H1 (cell line): ENCODE results near the gene SLC1A3. TPM values are rescaled to one million over a fixed set of nuclear protein-coding genes. Genes with fewer than 3 reads are reported as not detected.

Experiments used
- CTCF ChIA-PET: fragments of 300-600 bp; sonication (Branson Sonifier 250); formaldehyde crosslinking; loops from one replicate; lab custom pipeline; 2021; ENCODE audit not compliant: partially characterized antibody; lab: Charles Lee
- POLR2A ChIA-PET: fragments of 300-600 bp; sonication (Branson Sonifier 250); formaldehyde crosslinking; loops from one replicate; lab custom pipeline; 2021; ENCODE audit warnings: inconsistent platforms; ENCODE audit not compliant: partially characterized antibody; lab: Charles Lee
- DNase-seq, 2 experiments: peaks; one replicate each; pipeline versions ENCODE4 v3.0.0 to v3.0.0-alpha.2; 2010 to 2022; ENCODE audit warnings: low spot score in 2 of 2, low read depth in 1 of 2, mixed read lengths in 1 of 2
- FAIRE-seq: peaks from 2 replicates; lab custom pipeline; 2011; peaks lifted over from hg19 to GRCh38; lab: Jason Lieb, UNC
- H2AFZ ChIP-seq: 2 replicates; pipeline ENCODE4 v1.8.1; 2012; ENCODE audit warnings: low read length, inconsistent platforms
- H2AK5ac ChIP-seq: 2 replicates; pipeline ENCODE4 v1.6.1; 2013; ENCODE audit warnings: low read depth, low read length
- H2BK120ac ChIP-seq: replicated peaks from 2 replicates; pipeline ENCODE3; 2013; ENCODE audit warnings: low read depth, low read length, inconsistent platforms
- H2BK12ac ChIP-seq: 2 replicates; pipeline ENCODE4 v1.6.1; 2013; ENCODE audit warnings: low read depth, low read length
- H2BK15ac ChIP-seq: 2 replicates; pipeline ENCODE4 v1.6.1; 2013; ENCODE audit warnings: low read length
- H2BK20ac ChIP-seq: 2 replicates; pipeline ENCODE4 v1.6.1; 2013; ENCODE audit warnings: low read length
- H2BK5ac ChIP-seq: 2 replicates; pipeline ENCODE4 v1.6.1; 2013; ENCODE audit warnings: low read depth, low read length
- H3K14ac ChIP-seq: 2 replicates; pipeline ENCODE4 v1.6.1; 2013; ENCODE audit warnings: inconsistent platforms; ENCODE audit not compliant: insufficient read length
- H3K18ac ChIP-seq: 2 replicates; pipeline ENCODE4 v1.6.1; 2013; ENCODE audit warnings: low read length; ENCODE audit errors: extremely low read depth
- H3K23ac ChIP-seq: 2 replicates; pipeline ENCODE4 v1.6.1; 2013; ENCODE audit warnings: inconsistent platforms; ENCODE audit not compliant: insufficient read length
- H3K23me2 ChIP-seq: 2 replicates; pipeline ENCODE4 v1.6.1; 2013; ENCODE audit warnings: low read depth, low read length
- H3K27ac ChIP-seq: 2 replicates; pipeline ENCODE4 v1.6.1; 2011; ENCODE audit warnings: low read depth, low read length, inconsistent platforms
- H3K27me3 ChIP-seq, 4 experiments: replicated peaks in 1 of 4; 1 replicate in 1 of 4; 2 replicates in 3 of 4; pipeline versions ENCODE4 v1.6.1 to v1.8.1; 2011 to 2013; ENCODE audit warnings: low read length in 3 of 4, mild to moderate bottlenecking in 3 of 4, inconsistent platforms in 2 of 4, mixed read lengths in 2 of 4, moderate library complexity in 1 of 4; ENCODE audit not compliant: control insufficient read depth in 3 of 4, insufficient read depth in 3 of 4; ENCODE audit errors: extremely low read depth in 1 of 4
- H3K36me3 ChIP-seq, 4 experiments: 2 replicates each; pipeline versions ENCODE4 v1.6.1 to v1.8.1; 2011 to 2013; ENCODE audit warnings: mild to moderate bottlenecking in 4 of 4, low read length in 3 of 4, moderate library complexity in 2 of 4, control low read depth in 1 of 4, inconsistent platforms in 1 of 4; ENCODE audit not compliant: insufficient read depth in 4 of 4, control insufficient read depth in 2 of 4
- H3K4ac ChIP-seq: replicated peaks from 2 replicates; pipeline ENCODE3; 2013; ENCODE audit warnings: low read length, low read depth, mixed read lengths, inconsistent platforms; ENCODE audit not compliant: insufficient read length
- H3K4me1 ChIP-seq, 4 experiments: replicated peaks in 1 of 4; 1 replicate in 1 of 4; 2 replicates in 3 of 4; pipeline versions ENCODE4 v1.6.1 to v1.8.1; 2011 to 2013; ENCODE audit warnings: low read length in 3 of 4, inconsistent platforms in 2 of 4, mixed read lengths in 1 of 4; ENCODE audit not compliant: insufficient read depth in 4 of 4, control insufficient read depth in 3 of 4
- H3K4me2 ChIP-seq, 2 experiments: 2 replicates each; pipeline versions ENCODE4 v1.6.1 to v1.8.1; 2011 to 2013; ENCODE audit warnings: low read depth in 2 of 2, low read length in 2 of 2, control low read depth in 1 of 2, inconsistent platforms in 1 of 2, mild to moderate bottlenecking in 1 of 2; ENCODE audit not compliant: insufficient read depth in 1 of 2
- H3K4me3 ChIP-seq, 4 experiments: fragments of 200-600, 300-600 bp in 1 of 4; sonication (generic), shearing (Covaris generic), sonication (Bioruptor Twin) in 1 of 4; 2 replicates each; pipeline versions ENCODE4 v1.5.1 to v1.8.1; 2011 to 2016; ENCODE audit warnings: low read length in 4 of 4, low read depth in 3 of 4, control low read depth in 2 of 4, inconsistent platforms in 2 of 4, mild to moderate bottlenecking in 2 of 4, mixed read lengths in 1 of 4, moderate library complexity in 1 of 4; ENCODE audit not compliant: insufficient read depth in 2 of 4; ENCODE audit errors: extremely low read depth in 1 of 4
- H3K56ac ChIP-seq: replicated peaks from 2 replicates; pipeline ENCODE3; 2013; ENCODE audit warnings: low read depth, mild to moderate bottlenecking, mixed read lengths, low read length, inconsistent platforms; ENCODE audit not compliant: insufficient read length
- H3K79me1 ChIP-seq: 2 replicates; pipeline ENCODE4 v1.6.1; 2013; ENCODE audit warnings: low read depth, low read length, control low read depth
- H3K79me2 ChIP-seq, 2 experiments: 2 replicates each; pipeline versions ENCODE4 v1.6.1 to v1.8.1; 2012 to 2013; ENCODE audit warnings: low read length in 2 of 2, mild to moderate bottlenecking in 2 of 2, inconsistent platforms in 1 of 2; ENCODE audit not compliant: insufficient read depth in 2 of 2, control insufficient read depth in 1 of 2
- H3K9ac ChIP-seq, 4 experiments: replicated peaks in 1 of 4; 1 replicate in 1 of 4; 2 replicates in 3 of 4; pipeline versions ENCODE4 v1.6.1 to v1.8.1; 2011 to 2013; ENCODE audit warnings: low read depth in 3 of 4, low read length in 3 of 4, control low read depth in 2 of 4, mild to moderate bottlenecking in 2 of 4, moderate library complexity in 2 of 4, inconsistent platforms in 1 of 4; ENCODE audit errors: extremely low read depth in 1 of 4
- H3K9me3 ChIP-seq, 2 experiments: 2 replicates each; pipeline versions ENCODE4 v1.6.1 to v1.8.1; 2012 to 2013; ENCODE audit warnings: mild to moderate bottlenecking in 2 of 2, moderate library complexity in 2 of 2, control low read depth in 1 of 2, inconsistent platforms in 1 of 2, low read depth in 1 of 2, low read length in 1 of 2, mixed read lengths in 1 of 2; ENCODE audit not compliant: insufficient read depth in 2 of 2
- H4K20me1 ChIP-seq, 2 experiments: replicated peaks in 1 of 2; 2 replicates each; pipeline versions ENCODE3 to v1.8.1; 2011 to 2013; ENCODE audit warnings: inconsistent platforms in 2 of 2, low read length in 2 of 2, mild to moderate bottlenecking in 1 of 2; ENCODE audit not compliant: insufficient read depth in 2 of 2, control insufficient read depth in 1 of 2
- H4K5ac ChIP-seq: 2 replicates; pipeline ENCODE4 v1.6.1; 2013; ENCODE audit warnings: low read length, low read depth, mixed read lengths, inconsistent platforms; ENCODE audit not compliant: insufficient read length
- H4K8ac ChIP-seq: 2 replicates; pipeline ENCODE4 v1.8.0; 2013; ENCODE audit warnings: mild to moderate bottlenecking, moderate library complexity, low read length, inconsistent platforms; ENCODE audit not compliant: insufficient read depth; ENCODE audit errors: extremely low read depth
- H4K91ac ChIP-seq: replicated peaks from 2 replicates; pipeline ENCODE3; 2013; ENCODE audit warnings: low read length, mixed read lengths, inconsistent platforms; ENCODE audit not compliant: insufficient read length
- HDAC6 ChIP-seq: IDR thresholded peaks from one replicate; pipeline ENCODE4 v1.7.1; 2012; ENCODE audit warnings: low read depth, mild to moderate bottlenecking, inconsistent platforms, low read length, moderate library complexity
- PHF8 ChIP-seq: fragments of 200-600 bp; sonication (generic); conservative IDR thresholded peaks from 2 replicates; pipeline ENCODE4 v1.7.1; 2012; ENCODE audit warnings: low read depth, mild to moderate bottlenecking, inconsistent platforms, low read length, moderate library complexity
- YY1 ChIP-seq: IDR thresholded peaks from 2 replicates; pipeline ENCODE4 v1.6.1; 2011; ENCODE audit warnings: low read depth, mild to moderate bottlenecking, low read length
- WGBS, 2 experiments: shearing (Covaris generic) in 1 of 2; methylation state at CpG; one replicate each; pipeline versions ENCODE4 v1.1.6 to v1.1.7; 2013 to 2015; ENCODE audit warnings: low lambda C conversion rate in 2 of 2, mixed read lengths in 2 of 2, inconsistent platforms in 1 of 2, low coverage in 1 of 2, missing lambda C conversion rate in 1 of 2; ENCODE audit not compliant: insufficient replicate concordance in 2 of 2, insufficient coverage in 1 of 2, insufficient read length in 1 of 2; ENCODE audit errors: extremely low coverage in 1 of 2, missing lambda C conversion rate in 1 of 2; 5-methylcytosine and 5-hydroxymethylcytosine counted together
- polyA plus RNA-seq, 7 experiments: library from polyadenylated mRNA; depleted of rRNA in 3 of 7; stranded (reverse) in 5 of 7; unstranded in 2 of 7; fragments of >200 nt in 5 of 7; fragments of 200-250 nt in 2 of 7; gene quantifications; 1 replicate in 5 of 7; 2 replicates in 1 of 7; 4 replicates in 1 of 7; pipeline versions ENCODE4 v1.2.1 to v1.2.3, GENCODE V29; 2011 to 2013; ENCODE audit warnings: missing spikeins in 2 of 7, mixed read lengths in 2 of 7
- total RNA-seq: library from RNA; stranded (reverse); fragmentation: NEBNext Ultra II Directional; extraction: Animal tissue kit (Norgen Biotek cat#: 25700); gene quantifications from 2 replicates; pipeline ENCODE4 v1.2.1, GENCODE V29; 2021
- TF ChIP-seq, protein P1 (sequence below): IDR thresholded peaks from 2 replicates; pipeline ENCODE4 v1.6.1; 2012; ENCODE audit warnings: inconsistent platforms

Gene SLC1A3
- total and polyA plus RNA-seq, 2 of the 8 experiments (the other 6 are each of a cell fraction or from before 2014, with no cell fraction given), result 26.7 to 35.3 TPM

DNA sequence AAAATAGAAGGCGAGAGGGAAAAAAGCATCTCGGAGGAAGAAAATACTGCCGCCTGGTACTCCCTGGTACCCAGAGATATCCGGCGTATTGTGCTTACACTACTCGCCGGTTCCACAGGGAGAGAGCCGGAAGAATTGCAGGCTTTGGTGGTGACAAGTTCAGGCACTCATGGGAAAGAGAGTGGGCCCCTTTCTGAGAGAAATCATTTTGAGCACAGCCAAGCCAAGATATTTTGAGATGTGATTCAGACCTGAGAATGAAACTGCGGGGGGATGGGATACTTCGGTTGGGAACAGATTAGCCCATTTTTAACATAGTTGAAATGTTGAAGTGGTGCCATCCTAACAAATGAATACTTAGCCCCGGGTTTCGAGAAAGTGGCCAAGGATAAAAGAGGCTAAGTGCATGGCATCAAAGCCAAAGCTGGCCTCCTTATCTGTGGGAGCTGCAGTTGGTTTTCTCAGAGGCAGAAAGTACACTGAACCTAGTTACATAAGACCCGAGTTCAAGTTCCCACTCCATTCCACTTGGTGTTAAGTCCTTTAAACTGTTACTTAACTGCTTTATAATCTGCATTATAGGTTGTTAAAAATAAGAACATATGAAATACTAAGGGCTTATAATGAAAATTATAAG, 62.7 kb downstream of the SLC1A3 start:
- H3K4me2 ChIP-seq, result no peak overlapping the region
- no peak overlapping the region for H2AFZ ChIP-seq
- H4K8ac ChIP-seq, result no peak overlapping the region
- no peak overlapping the region for H3K23ac ChIP-seq
- H3K27ac ChIP-seq, result no peak overlapping the region
- H2BK5ac ChIP-seq, result no peak overlapping the region
- no peak overlapping the region for H3K14ac ChIP-seq
- POLR2A ChIA-PET, result no interaction called here
- no peak overlapping the region for H3K18ac ChIP-seq
- no peak overlapping the region for H2AK5ac ChIP-seq
- H3K9ac ChIP-seq, result no peak overlapping the region
- H2BK15ac ChIP-seq, result no peak overlapping the region
- H3K9me3 ChIP-seq, result no peaks in the 10 kb centered on the region
- no peaks in the 10 kb centered on the region for H3K23me2 ChIP-seq
- no peak overlapping the region for H4K5ac ChIP-seq
- H4K20me1 ChIP-seq, result peaks cover 0 to 2% of the 10 kb centered on the region in 2 experiments
- TF ChIP-seq PHF8 (no peak), YY1 (no peak), HDAC6 (no peak)
- TF ChIP-seq, protein P1, sequence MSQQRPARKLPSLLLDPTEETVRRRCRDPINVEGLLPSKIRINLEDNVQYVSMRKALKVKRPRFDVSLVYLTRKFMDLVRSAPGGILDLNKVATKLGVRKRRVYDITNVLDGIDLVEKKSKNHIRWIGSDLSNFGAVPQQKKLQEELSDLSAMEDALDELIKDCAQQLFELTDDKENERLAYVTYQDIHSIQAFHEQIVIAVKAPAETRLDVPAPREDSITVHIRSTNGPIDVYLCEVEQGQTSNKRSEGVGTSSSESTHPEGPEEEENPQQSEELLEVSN, result no peak
- no peak overlapping the region for H3K56ac ChIP-seq
- FAIRE-seq, result no peak
- no peak overlapping the region for H2BK20ac ChIP-seq
- no peaks in the 10 kb centered on the region for H3K4me1 ChIP-seq
- no peaks in the 10 kb centered on the region for H3K79me2 ChIP-seq
- DNase-seq, result no peak
- WGBS, 2 experiments, result 95% methylated on average over 13 of the region's 13 CpGs; no CpG with 5 or more reads in 1 of the 2 experiments
- peaks cover 0 to 13% (median 0%) of the 10 kb centered on the region in 4 experiments; a peak in 3 of 8 replicates for H3K36me3 ChIP-seq
- no peak overlapping the region for H2BK120ac ChIP-seq
- no peaks in the 10 kb centered on the region for H3K79me1 ChIP-seq
- no peak overlapping the region for H4K91ac ChIP-seq
- no peak overlapping the region for H3K4me3 ChIP-seq
- H3K4ac ChIP-seq, result no peak overlapping the region
- no peaks in the 10 kb centered on the region for H3K27me3 ChIP-seq
- CTCF ChIA-PET, result interaction anchor here (1.1 to 1.9 kb wide), 2 partner anchors 15 to 27 kb away, joined by 5 read pairs; no protein-coding TSS in a partner anchor
- H2BK12ac ChIP-seq, result no peak overlapping the region
